ENCODE data around the gene ELANE. TPM values are rescaled to one million over a fixed set of nuclear protein-coding genes. Genes with fewer than 3 reads are reported as not detected.
A peak's percentile ranks its signal among the peaks of the same experiment; 100 is the strongest.

Gene ELANE
- total RNA-seq, 1 donor from 2014 or later = not detected

DNA sequence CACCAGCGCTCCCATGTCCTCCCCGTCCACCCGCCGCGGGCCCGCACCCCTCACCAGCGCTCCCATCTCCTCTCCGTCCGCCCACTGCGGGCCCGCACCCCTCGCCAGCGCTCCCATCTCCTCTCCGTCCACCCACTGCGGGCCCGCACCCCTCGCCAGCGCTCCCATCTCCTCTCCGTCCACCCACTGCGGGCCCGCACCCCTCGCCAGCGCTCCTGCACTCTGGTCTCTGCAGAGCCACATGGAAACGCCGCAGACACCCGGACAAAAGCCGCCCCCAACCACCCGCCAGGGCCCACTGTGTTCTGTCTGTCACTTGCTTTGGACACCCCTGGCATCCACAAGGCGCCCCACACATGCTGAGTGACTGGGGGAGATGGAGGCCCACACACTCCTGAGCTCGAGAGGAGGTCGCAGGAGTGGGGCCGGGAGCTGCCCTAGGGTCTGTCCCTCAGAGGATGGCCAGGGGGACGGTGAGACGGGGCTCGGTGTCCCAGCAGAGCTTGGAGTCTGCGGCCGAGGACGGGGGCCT lies 14.7 kb downstream of the ELANE start:
- peaks cover 11% of the 10 kb centered on the region for H3K36me3 Mint-ChIP-seq (ENCODE audit: low read depth, unreplicated experiment)
- no peaks in the 10 kb centered on the region for H3K4me1 Mint-ChIP-seq (ENCODE audit: unreplicated experiment)
- H3K9me3 Mint-ChIP-seq (ENCODE audit: unreplicated experiment) = no peaks in the 10 kb centered on the region
- TF ChIP-seq, protein P1, sequence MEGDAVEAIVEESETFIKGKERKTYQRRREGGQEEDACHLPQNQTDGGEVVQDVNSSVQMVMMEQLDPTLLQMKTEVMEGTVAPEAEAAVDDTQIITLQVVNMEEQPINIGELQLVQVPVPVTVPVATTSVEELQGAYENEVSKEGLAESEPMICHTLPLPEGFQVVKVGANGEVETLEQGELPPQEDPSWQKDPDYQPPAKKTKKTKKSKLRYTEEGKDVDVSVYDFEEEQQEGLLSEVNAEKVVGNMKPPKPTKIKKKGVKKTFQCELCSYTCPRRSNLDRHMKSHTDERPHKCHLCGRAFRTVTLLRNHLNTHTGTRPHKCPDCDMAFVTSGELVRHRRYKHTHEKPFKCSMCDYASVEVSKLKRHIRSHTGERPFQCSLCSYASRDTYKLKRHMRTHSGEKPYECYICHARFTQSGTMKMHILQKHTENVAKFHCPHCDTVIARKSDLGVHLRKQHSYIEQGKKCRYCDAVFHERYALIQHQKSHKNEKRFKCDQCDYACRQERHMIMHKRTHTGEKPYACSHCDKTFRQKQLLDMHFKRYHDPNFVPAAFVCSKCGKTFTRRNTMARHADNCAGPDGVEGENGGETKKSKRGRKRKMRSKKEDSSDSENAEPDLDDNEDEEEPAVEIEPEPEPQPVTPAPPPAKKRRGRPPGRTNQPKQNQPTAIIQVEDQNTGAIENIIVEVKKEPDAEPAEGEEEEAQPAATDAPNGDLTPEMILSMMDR (IDR thresholded peaks at IDR 0.05; ENCODE audit: unreplicated experiment) = no peak
- no peak for DNase-seq (ENCODE audit: low spot score)
- no peak overlapping the region for H3K4me3 Mint-ChIP-seq (ENCODE audit: unreplicated experiment)
- H3K27ac Mint-ChIP-seq (ENCODE audit: unreplicated experiment) = no peak overlapping the region
- peaks cover 16% of the 10 kb centered on the region for H3K27me3 Mint-ChIP-seq (ENCODE audit: unreplicated experiment)

DNA sequence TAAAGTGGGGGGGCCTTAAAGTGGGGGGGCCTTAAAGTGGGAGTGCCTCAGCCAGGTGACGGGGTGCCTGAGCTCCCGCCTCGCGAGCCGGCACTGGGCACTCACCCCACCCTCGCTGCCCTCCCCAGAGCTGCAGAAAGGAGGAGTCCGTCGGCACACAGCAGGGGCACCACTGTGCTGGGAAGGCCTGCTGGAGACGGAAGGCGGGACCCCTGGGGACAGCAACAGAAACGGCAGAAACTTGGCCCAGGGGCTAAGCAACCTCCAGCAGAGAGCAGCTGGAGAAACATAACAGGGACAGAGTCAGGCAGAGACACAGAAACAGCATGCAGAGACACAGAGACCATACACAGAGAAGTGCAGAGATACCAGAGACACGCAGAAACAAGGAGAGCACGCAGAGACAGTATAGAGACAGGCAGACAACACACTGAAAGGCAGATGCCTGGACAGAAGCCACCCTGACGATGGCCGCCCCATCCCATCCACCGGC lies 15.2 kb downstream of the ELANE start:
- Mint-ChIP-seq H3K27me3 (ENCODE audit: unreplicated experiment) (peaks cover 16% of the 10 kb centered on the region), H3K27ac (ENCODE audit: unreplicated experiment) (no peak overlapping the region), H3K9me3 (ENCODE audit: unreplicated experiment) (no peaks in the 10 kb centered on the region), H3K4me1 (ENCODE audit: unreplicated experiment) (no peaks in the 10 kb centered on the region), H3K4me3 (ENCODE audit: unreplicated experiment) (peak overlapping the region; percentile 6), H3K36me3 (ENCODE audit: low read depth, unreplicated experiment) (peaks cover 11% of the 10 kb centered on the region)
- no peak for DNase-seq (ENCODE audit: low spot score)
- TF ChIP-seq, protein P1 (IDR thresholded peaks at IDR 0.05; ENCODE audit: unreplicated experiment) = no peak

DNA sequence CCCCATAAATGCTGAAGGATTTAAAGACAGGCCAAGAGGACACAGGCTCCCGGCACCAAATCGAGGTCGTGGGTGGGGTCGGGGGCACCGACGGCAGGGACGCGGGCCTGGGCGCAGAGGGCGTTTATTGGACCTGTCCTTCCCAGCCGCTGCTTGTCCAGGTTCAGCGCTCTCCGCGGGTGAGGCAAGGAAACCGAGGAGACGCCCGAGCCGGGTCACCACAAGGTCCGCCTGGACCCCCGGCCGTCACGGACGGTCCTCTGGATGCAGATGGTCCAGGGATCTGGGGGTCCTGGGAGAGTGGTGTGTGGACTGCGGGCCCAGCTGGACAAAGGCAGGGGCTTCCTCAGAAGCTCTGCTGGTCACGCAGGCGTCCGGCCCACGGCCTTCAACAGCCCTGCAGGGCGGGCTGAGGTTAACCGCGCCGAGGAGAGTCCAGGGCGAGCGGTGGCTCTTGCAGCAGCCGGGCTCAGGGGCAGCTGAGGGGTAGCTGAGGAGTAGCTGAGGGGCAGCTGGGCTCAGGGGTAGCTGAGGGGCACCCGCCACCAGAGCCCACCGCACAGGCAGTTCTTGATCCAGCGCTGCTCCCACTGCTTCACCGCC lies 15.9 kb downstream of the ELANE start:
- no peaks in the 10 kb centered on the region for H3K9me3 Mint-ChIP-seq (ENCODE audit: unreplicated experiment)
- H3K36me3 Mint-ChIP-seq (ENCODE audit: low read depth, unreplicated experiment) = peaks cover 11% of the 10 kb centered on the region
- TF ChIP-seq, protein P1 (IDR thresholded peaks at IDR 0.05; ENCODE audit: unreplicated experiment) = no peak
- peaks cover 14% of the 10 kb centered on the region for H3K27me3 Mint-ChIP-seq (ENCODE audit: unreplicated experiment)
- H3K4me1 Mint-ChIP-seq (ENCODE audit: unreplicated experiment) = no peaks in the 10 kb centered on the region
- H3K27ac Mint-ChIP-seq (ENCODE audit: unreplicated experiment) = no peak overlapping the region
- DNase-seq (ENCODE audit: low spot score) = no peak
- H3K4me3 Mint-ChIP-seq (ENCODE audit: unreplicated experiment) = no peak overlapping the region

DNA sequence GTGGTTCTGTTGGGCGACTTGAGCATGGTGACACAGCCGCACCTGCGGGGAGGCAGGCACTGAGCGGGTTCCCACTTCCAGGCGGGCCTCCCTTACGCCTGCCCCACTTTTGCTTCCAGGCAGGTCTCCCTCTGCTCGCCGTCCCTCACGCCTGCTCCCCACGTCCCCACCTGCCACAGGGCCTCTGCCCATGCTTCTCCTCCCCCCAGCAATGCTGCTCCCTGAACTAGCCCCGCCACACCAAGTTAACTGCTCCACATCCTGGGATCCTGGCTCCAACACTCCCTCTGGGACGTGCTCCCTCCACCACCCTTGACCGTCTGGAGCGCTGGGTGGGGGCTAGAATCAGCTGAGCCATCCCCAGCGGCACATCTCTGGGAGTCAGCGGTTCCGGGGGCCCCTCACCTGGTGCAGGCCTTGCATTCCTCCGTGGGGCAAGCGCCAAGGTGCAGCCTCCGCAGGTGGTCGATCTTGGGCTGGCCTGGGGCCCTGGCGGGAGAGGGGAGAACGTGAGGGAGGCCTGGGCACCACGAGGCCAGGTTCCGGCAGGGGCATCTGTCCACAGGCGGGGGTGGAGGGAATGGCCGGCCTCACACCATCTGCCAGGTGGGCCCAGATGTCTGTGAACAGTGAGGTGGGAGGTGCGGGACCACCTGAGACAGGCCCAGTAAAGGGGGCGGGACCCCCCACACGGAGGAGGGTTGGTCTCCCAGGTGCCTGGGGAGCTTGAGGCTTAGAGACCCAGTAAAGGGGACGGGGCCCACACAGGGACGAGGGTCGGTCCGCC lies 16.5 kb downstream of the ELANE start:
- H3K9me3 Mint-ChIP-seq (ENCODE audit: unreplicated experiment) = no peaks in the 10 kb centered on the region
- no peak overlapping the region for H3K4me3 Mint-ChIP-seq (ENCODE audit: unreplicated experiment)
- TF ChIP-seq, protein P1 (IDR thresholded peaks at IDR 0.05; ENCODE audit: unreplicated experiment) = no peak
- peaks cover 11% of the 10 kb centered on the region for H3K36me3 Mint-ChIP-seq (ENCODE audit: low read depth, unreplicated experiment)
- H3K27ac Mint-ChIP-seq (ENCODE audit: unreplicated experiment) = no peak overlapping the region
- peaks cover 14% of the 10 kb centered on the region for H3K27me3 Mint-ChIP-seq (ENCODE audit: unreplicated experiment)
- no peak for DNase-seq (ENCODE audit: low spot score)
- H3K4me1 Mint-ChIP-seq (ENCODE audit: unreplicated experiment) = no peaks in the 10 kb centered on the region
